Breast epithelium (tissue), 3 donors: Measurements from ENCODE around the gene GREB1L.

Experiments
- CTCF ChIP-seq, 3 donors: fragments of 450-650 bp; IDR thresholded peaks; one replicate each; pipeline ENCODE4 v1.5.1; 2016 to 2017; ENCODE audit warnings: antibody characterized with exemption in 3 of 3, mild to moderate bottlenecking in 3 of 3, moderate library complexity in 3 of 3
- POLR2AphosphoS5 ChIP-seq, 3 donors: sonication (generic); formaldehyde crosslinking; IDR thresholded peaks; one replicate each; pipeline ENCODE4 v1.6.1; 2017; ENCODE audit warnings: antibody characterized with exemption in 3 of 3

GRCh38 chr18:21192308-21192624, 49.8 kb upstream of the GREB1L start:
- no peak for TF ChIP-seq CTCF (IDR thresholded peaks at IDR 0.05)
- no peak for TF ChIP-seq POLR2AphosphoS5 (IDR thresholded peaks at IDR 0.05)
